K562 (cell line): ENCODE data around the gene GABRE. TPM values are rescaled to one million over a fixed set of nuclear protein-coding genes. Genes with fewer than 3 reads are reported as not detected.

ENCODE experiments used
- ATAC-seq: fragments of 200-7000 bp; cut with Tn5 transposase; 3 replicates; pipeline ENCODE4 v1.9.1; 2020; ENCODE audit warnings: moderate library complexity
- BruUV-seq: library from RNA; stranded (reverse); fragments of 400-500 nt; replicated peaks from 2 replicates; lab custom pipeline; 2021; lab: Mats Ljungman, UMichigan
- CTCF ChIA-PET: fragments of 300-600 bp; formaldehyde crosslinking; extraction: SDS; loops from one replicate; lab custom pipeline; 2021; ENCODE audit warnings: low intra/inter-chr PET ratio; lab: Yijun Ruan, JAX
- POLR2A ChIA-PET: fragments of 300-600, 350-650 bp; sonication (Branson Sonifier 250); formaldehyde crosslinking; extraction: SDS; loops from one replicate; lab custom pipeline; 2021; ENCODE audit warnings: antibody characterized with exemption, inconsistent platforms; lab: Yijun Ruan, JAX
- DNase-seq, 4 experiments: peaks; one replicate each; pipeline versions ENCODE4 v3.0.0 to v3.0.0-alpha.2; 2011 to 2018; ENCODE audit warnings: low spot score in 3 of 4, mixed read lengths in 3 of 4; ENCODE audit errors: extremely low read depth in 1 of 4
- FAIRE-seq: peaks from 2 replicates; lab custom pipeline; 2011; peaks lifted over from hg19 to GRCh38; lab: Jason Lieb, UNC
- H2AFZ ChIP-seq: 2 replicates; pipeline ENCODE4 v1.6.0; 2011; ENCODE audit warnings: low read depth, low read length, control low read depth, inconsistent platforms
- H3K27ac ChIP-seq: fragments of 200-600 bp; 3 replicates; pipeline ENCODE4 v1.8.0; 2011; ENCODE audit warnings: low read depth, mild to moderate bottlenecking, control low read depth, inconsistent platforms, low read length, moderate library complexity, mixed read lengths; ENCODE audit errors: extremely low read depth
- H3K27me3 ChIP-seq, 2 experiments: fragments of 300-600 bp in 1 of 2; 2 replicates in 1 of 2; 3 replicates in 1 of 2; pipeline versions ENCODE4 v1.6.0 to v1.8.0; 2011; ENCODE audit warnings: inconsistent platforms in 2 of 2, low read length in 2 of 2, mild to moderate bottlenecking in 1 of 2, mixed read lengths in 1 of 2, moderate library complexity in 1 of 2; ENCODE audit not compliant: control insufficient read depth in 2 of 2, insufficient read depth in 2 of 2
- H3K36me3 ChIP-seq: fragments of 300-600 bp; 3 replicates; pipeline ENCODE4 v1.8.0; 2011; ENCODE audit warnings: mild to moderate bottlenecking, low read length, inconsistent platforms; ENCODE audit not compliant: control insufficient read depth, insufficient read depth
- H3K4me1 ChIP-seq, 2 experiments: fragments of 200-600 bp in 1 of 2; replicated peaks in 1 of 2; 2 replicates in 1 of 2; 3 replicates in 1 of 2; pipeline versions ENCODE4 v1.5.1 to v1.8.0; 2011; ENCODE audit warnings: inconsistent platforms in 2 of 2, low read length in 2 of 2, mild to moderate bottlenecking in 1 of 2, mixed read lengths in 1 of 2, moderate library complexity in 1 of 2; ENCODE audit not compliant: control insufficient read depth in 2 of 2, insufficient read depth in 2 of 2
- H3K4me2 ChIP-seq: 2 replicates; pipeline ENCODE4 v1.6.1; 2011; ENCODE audit warnings: low read length, control low read depth, inconsistent platforms, mixed read lengths; ENCODE audit not compliant: insufficient read depth
- H3K4me3 ChIP-seq: fragments of 200-600 bp; sonication (generic), shearing (Covaris generic); 2 replicates; pipeline ENCODE4 v1.5.1; 2016; ENCODE audit warnings: control low read depth, inconsistent platforms
- H3K79me2 ChIP-seq: fragments of 200-600 bp; 3 replicates; pipeline ENCODE4 v1.8.0; 2011; ENCODE audit warnings: low read length, inconsistent platforms; ENCODE audit not compliant: control insufficient read depth, insufficient read depth
- H3K9ac ChIP-seq, 2 experiments: 2 replicates each; pipeline versions ENCODE4 v1.6.0 to v1.6.1; 2011; ENCODE audit warnings: low read depth in 2 of 2, low read length in 2 of 2, control low read depth in 1 of 2, inconsistent platforms in 1 of 2, mild to moderate bottlenecking in 1 of 2, mixed read lengths in 1 of 2; ENCODE audit not compliant: insufficient read depth in 1 of 2
- H3K9me1 ChIP-seq: one replicate; pipeline ENCODE4 v1.6.0; 2011; ENCODE audit warnings: inconsistent platforms, mild to moderate bottlenecking, low read length, moderate library complexity; ENCODE audit not compliant: control insufficient read depth, insufficient read depth
- H3K9me3 ChIP-seq: replicated peaks from 2 replicates; pipeline ENCODE4 v1.5.1; 2011; ENCODE audit warnings: low read depth, low read length, inconsistent platforms; ENCODE audit not compliant: control insufficient read depth, insufficient read depth
- H4K20me1 ChIP-seq: replicated peaks from 2 replicates; pipeline ENCODE4 v1.6.1; 2011; ENCODE audit warnings: low read length, inconsistent platforms, mixed read lengths; ENCODE audit not compliant: control insufficient read depth, insufficient read depth
- AFF1 ChIP-seq, 2 experiments: fragments of 450-650 bp; IDR thresholded peaks; 2 replicates each; pipeline ENCODE4 v1.6.1; 2018; ENCODE audit warnings: mild to moderate bottlenecking in 2 of 2, low read depth in 1 of 2; ENCODE audit not compliant: partially characterized antibody in 2 of 2
- ARID2 ChIP-seq: fragments of 450-650 bp; IDR thresholded peaks from 2 replicates; pipeline ENCODE4 v1.6.1; 2017; ENCODE audit warnings: antibody characterized with exemption, mild to moderate bottlenecking
- CBFB ChIP-seq: sonication (generic); formaldehyde crosslinking; IDR thresholded peaks from 2 replicates; pipeline ENCODE4 v1.4.0; 2020; ENCODE audit warnings: mild to moderate bottlenecking, missing genetic modification reagents
- CBX2 ChIP-seq: fragments of 200-600 bp; sonication (generic); IDR thresholded peaks from one replicate; pipeline ENCODE4 v1.6.1; 2012; ENCODE audit warnings: mild to moderate bottlenecking, low read length, inconsistent platforms; ENCODE audit not compliant: insufficient read depth, poor library complexity, severe bottlenecking
- CCAR2 ChIP-seq: fragments of 200-400 bp; formaldehyde crosslinking; IDR thresholded peaks from 2 replicates; pipeline ENCODE4 v1.6.1; 2017; ENCODE audit warnings: mild to moderate bottlenecking, low read depth, low read length
- CHAMP1 ChIP-seq: fragments of 450-650 bp; IDR thresholded peaks from 2 replicates; pipeline ENCODE4 v1.6.1; 2016; ENCODE audit warnings: mild to moderate bottlenecking
- DIDO1 ChIP-seq: fragments of 450-650 bp; IDR thresholded peaks from 2 replicates; pipeline ENCODE4 v1.6.1; 2016; ENCODE audit warnings: low read depth, missing biosample characterization, missing genetic modification characterization
- GTF2F1 ChIP-seq: IDR thresholded peaks from 2 replicates; pipeline ENCODE4 v1.6.1; 2011; ENCODE audit warnings: low read depth, low read length, improper control_type of control experiment
- MCM2 ChIP-seq: fragments of 450-650 bp; IDR thresholded peaks from 2 replicates; pipeline ENCODE4 v1.6.1; 2017; ENCODE audit warnings: low read depth, mild to moderate bottlenecking
- ZKSCAN8 ChIP-seq: fragments of 200-800 bp; sonication (Bioruptor generic); IDR thresholded peaks from 2 replicates; pipeline ENCODE4 v1.6.1; 2016; ENCODE audit warnings: missing genetic modification characterization, missing compliant biosample characterization
- ZNF398 ChIP-seq: fragments of 250-450 bp; sonication (Bioruptor Pico); IDR thresholded peaks from 2 replicates; pipeline ENCODE4 v1.8.0; 2021; ENCODE audit warnings: moderate library complexity, mild to moderate bottlenecking, inconsistent platforms
- ZNF778 ChIP-seq: fragments of 450-650 bp; formaldehyde crosslinking; IDR thresholded peaks from 2 replicates; pipeline ENCODE4 v1.4.0; 2020; ENCODE audit warnings: mild to moderate bottlenecking, moderate library complexity
- WGBS: fragments of 100-300 bp; shearing (Covaris generic); methylation state at CpG from one replicate; pipeline ENCODE4 v1.1.6; 2016; ENCODE audit warnings: low coverage, mixed read lengths; ENCODE audit not compliant: insufficient coverage; ENCODE audit errors: missing lambda C conversion rate; 5-methylcytosine and 5-hydroxymethylcytosine counted together
- in situ Hi-C: fragments of 300-500 bp; cut with MboI; formaldehyde crosslinking; loops from 4 replicates; pipeline ENCODE4 v1.15.0; 2018; ENCODE audit warnings: inconsistent platforms, mixed read lengths
- intact Hi-C: fragments of 100-400 bp; cut with micrococcal nuclease; formaldehyde crosslinking; loops from 2 replicates; pipeline ENCODE4 v1.14.2; 2022
- polyA plus RNA-seq, 8 experiments: library from polyadenylated mRNA; depleted of rRNA in 4 of 8; stranded (reverse) in 5 of 8; unstranded in 3 of 8; fragments of >200 nt; fragmentation: Nextera tagmentation in 2 of 8; fragmentation: Illumina TruSeq in 1 of 8; extraction: Ambion mirVana in 2 of 8; extraction: Trizol in 1 of 8; gene quantifications; 2 replicates each; pipeline versions ENCODE4 v1.2.1 to v1.2.3, GENCODE V29; 2011 to 2014; ENCODE audit warnings: inconsistent platforms in 1 of 8, missing spikeins in 1 of 8
- total RNA-seq, 7 experiments: library from RNA; depleted of rRNA in 6 of 7; stranded (reverse); fragments of >200 nt in 6 of 7; fragmentation: Illumina TruSeq in 2 of 7; extraction: Trizol in 2 of 7; gene quantifications; 2 replicates each; pipeline versions ENCODE4 v1.2.1 to v1.2.3, GENCODE V29; 2011 to 2021; ENCODE audit warnings: low replicate concordance in 1 of 7

GABRE gene
- total and polyA plus RNA-seq, 9 of the 15 experiments (the other 6 are each of a cell fraction or from before 2014, with no cell fraction given): 23.1 to 456 (median 148) TPM

- ChIA-PET POLR2A (no interaction called here), CTCF (no interaction called here)
- Histone ChIP-seq H3K9me3 (no peaks in the 10 kb centered on the region), H3K27ac (no peak overlapping the region), H3K4me3 (no peak overlapping the region), H2AFZ (no peak overlapping the region), H3K4me2 (no peak overlapping the region), H4K20me1 (no peaks in the 10 kb centered on the region), H3K36me3 (no peaks in the 10 kb centered on the region), H3K9me1 (no peaks in the 10 kb centered on the region), H3K27me3 (peaks cover 0 to 6% of the 10 kb centered on the region in 2 experiments; a peak in 2 of 5 replicates), H3K4me1 (no peaks in the 10 kb centered on the region), H3K79me2 (no peaks in the 10 kb centered on the region), H3K9ac (no peak overlapping the region)
- in situ Hi-C loops (loop anchor here (10.0 kb wide), 1 partner anchor 137 kb away; no protein-coding TSS in a partner anchor), intact Hi-C loops (no loop called here)
- no TSS peak for BruUV-seq
- no peak for ATAC-seq
- no peak for FAIRE-seq
- no peak for DNase-seq
- 0% methylated on average over 3 of the region's 5 CpGs for WGBS
- TF ChIP-seq AFF1 (IDR thresholded peaks at IDR 0.05; ENCODE audit: low read depth in 1 of 2, partially characterized antibody in 2 of 2) (no peak), DIDO1 (tag) (no peak), GTF2F1 (no peak), CCAR2 (no peak), CHAMP1 (no peak), ZNF778 (CRISPR knock-in tag) (no peak), CBX2 (no peak), ARID2 (no peak), ZNF398 (CRISPR knock-in tag) (no peak), ZKSCAN8 (CRISPR knock-in tag) (no peak), MCM2 (no peak), CBFB (no peak)
These were observed 52.6 kb downstream of the GABRE start for GRCh38 chrX:151921866-151922265.
